Lung (tissue), 12 donors: Measurements from ENCODE around the gene RYK. TPM values are rescaled to one million over a fixed set of nuclear protein-coding genes. Genes with fewer than 3 reads are reported as not detected.

ENCODE experiments used
- ATAC-seq: fragments of 200-7000 bp; cut with Tn5 transposase; one replicate; pipeline ENCODE4 v1.9.1; 2020; ENCODE audit warnings: moderate number of reproducible peaks; ENCODE audit not compliant: insufficient read depth, low FRiP score
- DNase-seq, 3 donors: peaks; one replicate each; pipeline ENCODE4 v3.0.0-alpha.2; 2013 to 2017
- H3K27ac ChIP-seq, 2 donors: one replicate each; pipeline ENCODE4 v1.5.1; 2013; ENCODE audit warnings: mild to moderate bottlenecking in 2 of 2, moderate library complexity in 2 of 2, control low read depth in 1 of 2, inconsistent platforms in 1 of 2, low read depth in 1 of 2, low read length in 1 of 2
- H3K27me3 ChIP-seq, 3 donors: one replicate each; pipeline ENCODE4 v1.5.1; 2013; ENCODE audit warnings: low read length in 2 of 3; ENCODE audit not compliant: control insufficient read depth in 3 of 3, insufficient read depth in 3 of 3
- H3K36me3 ChIP-seq, 4 donors: one replicate each; pipeline ENCODE4 v1.5.1; 2013; ENCODE audit warnings: low read length in 4 of 4, mild to moderate bottlenecking in 1 of 4, moderate library complexity in 1 of 4; ENCODE audit not compliant: control insufficient read depth in 4 of 4, insufficient read depth in 4 of 4
- H3K4me1 ChIP-seq, 5 donors: one replicate each; pipeline ENCODE4 v1.5.1; 2013; ENCODE audit warnings: low read length in 5 of 5, mild to moderate bottlenecking in 2 of 5, moderate library complexity in 1 of 5; ENCODE audit not compliant: control insufficient read depth in 5 of 5, insufficient read depth in 5 of 5
- H3K4me3 ChIP-seq: one replicate; pipeline ENCODE4 v1.5.1; 2013; ENCODE audit warnings: mild to moderate bottlenecking, control low read depth, moderate library complexity
- H3K9ac ChIP-seq, 2 donors: one replicate each; pipeline ENCODE4 v1.5.1; 2013; ENCODE audit warnings: low read length in 2 of 2, control low read depth in 1 of 2; ENCODE audit not compliant: insufficient read depth in 1 of 2
- H3K9me3 ChIP-seq, 4 donors: one replicate each; pipeline ENCODE4 v1.5.1; 2013; ENCODE audit warnings: low read length in 3 of 4, mild to moderate bottlenecking in 1 of 4, moderate library complexity in 1 of 4; ENCODE audit not compliant: control insufficient read depth in 4 of 4, insufficient read depth in 3 of 4
- WGBS, 2 donors: extraction: QIAGEN DNeasy Blood & Tissue Kit; methylation state at CpG; one replicate each; pipeline ENCODE4 v1.1.7; 2013; 5-methylcytosine and 5-hydroxymethylcytosine counted together
- polyA plus RNA-seq, 2 donors: library from polyadenylated mRNA; stranded (reverse); fragments of 200-250 nt; gene quantifications; one replicate each; pipeline ENCODE4 v1.2.1, GENCODE V29; 2013
- total RNA-seq, 2 donors: library from RNA; depleted of rRNA in 1 of 2; stranded (reverse); fragments of >200 nt in 1 of 2; gene quantifications; one replicate each; pipeline ENCODE4 v1.2.1, GENCODE V29; 2014 to 2021
- TF ChIP-seq, protein P1 (sequence below): IDR thresholded peaks from 2 replicates; pipeline ENCODE4 v1.5.1; 2012; ENCODE audit warnings: mild to moderate bottlenecking; ENCODE audit errors: control extremely low read depth, extremely low read depth
- donor health status: control.
- donor health status: control.
- donor health status: Bipolar disorder and iron deficiency.
- donor health status: healthy.
- donor health status: DM: yes; HTN: yes; CAD: no.

The RYK gene
- total and polyA plus RNA-seq, 4 donors, result 22.1 to 132 (median 29.0) TPM

DNA sequence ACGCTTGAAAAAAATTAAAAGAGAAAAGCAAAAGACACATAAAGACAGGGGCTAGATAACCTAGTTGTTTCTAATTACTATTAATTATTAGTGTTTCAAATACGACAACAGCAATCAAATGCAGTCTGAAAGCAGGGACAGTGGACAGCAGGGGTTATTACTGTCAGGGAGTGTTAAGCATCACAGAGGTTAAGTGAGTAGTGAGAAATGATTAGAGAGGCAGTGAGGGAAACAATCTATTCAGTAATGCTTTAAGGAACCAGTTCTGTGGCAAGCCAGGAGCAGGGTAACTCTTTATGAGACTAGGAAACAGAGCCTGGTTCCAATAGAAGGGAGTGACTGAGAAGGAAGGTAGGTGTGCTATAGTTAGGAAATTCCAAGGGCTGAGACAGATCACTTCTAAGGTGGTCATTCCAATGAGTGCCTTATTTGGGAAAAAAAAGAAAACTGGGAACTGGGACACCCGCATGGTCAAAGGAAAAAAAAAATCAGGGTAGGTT, 15.0 kb downstream of the RYK start:
- H3K36me3 ChIP-seq, result no peaks in the 10 kb centered on the region
- no peak overlapping the region for H3K9ac ChIP-seq
- peaks cover 5 to 33% (median 19%) of the 10 kb centered on the region in 5 donors for H3K4me1 ChIP-seq
- no peaks in the 10 kb centered on the region for H3K9me3 ChIP-seq
- H3K4me3 ChIP-seq, result no peak overlapping the region
- WGBS, 2 donors, result 97% methylated on average over 3 of the region's 3 CpGs
- TF ChIP-seq, protein P1, sequence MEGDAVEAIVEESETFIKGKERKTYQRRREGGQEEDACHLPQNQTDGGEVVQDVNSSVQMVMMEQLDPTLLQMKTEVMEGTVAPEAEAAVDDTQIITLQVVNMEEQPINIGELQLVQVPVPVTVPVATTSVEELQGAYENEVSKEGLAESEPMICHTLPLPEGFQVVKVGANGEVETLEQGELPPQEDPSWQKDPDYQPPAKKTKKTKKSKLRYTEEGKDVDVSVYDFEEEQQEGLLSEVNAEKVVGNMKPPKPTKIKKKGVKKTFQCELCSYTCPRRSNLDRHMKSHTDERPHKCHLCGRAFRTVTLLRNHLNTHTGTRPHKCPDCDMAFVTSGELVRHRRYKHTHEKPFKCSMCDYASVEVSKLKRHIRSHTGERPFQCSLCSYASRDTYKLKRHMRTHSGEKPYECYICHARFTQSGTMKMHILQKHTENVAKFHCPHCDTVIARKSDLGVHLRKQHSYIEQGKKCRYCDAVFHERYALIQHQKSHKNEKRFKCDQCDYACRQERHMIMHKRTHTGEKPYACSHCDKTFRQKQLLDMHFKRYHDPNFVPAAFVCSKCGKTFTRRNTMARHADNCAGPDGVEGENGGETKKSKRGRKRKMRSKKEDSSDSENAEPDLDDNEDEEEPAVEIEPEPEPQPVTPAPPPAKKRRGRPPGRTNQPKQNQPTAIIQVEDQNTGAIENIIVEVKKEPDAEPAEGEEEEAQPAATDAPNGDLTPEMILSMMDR, result no peak
- ATAC-seq, result no peak
- H3K27me3 ChIP-seq, result no peaks in the 10 kb centered on the region
- DNase-seq, result no peak
- H3K27ac ChIP-seq, result peak overlapping the region in 1 of 2 donors; percentile 41

DNA sequence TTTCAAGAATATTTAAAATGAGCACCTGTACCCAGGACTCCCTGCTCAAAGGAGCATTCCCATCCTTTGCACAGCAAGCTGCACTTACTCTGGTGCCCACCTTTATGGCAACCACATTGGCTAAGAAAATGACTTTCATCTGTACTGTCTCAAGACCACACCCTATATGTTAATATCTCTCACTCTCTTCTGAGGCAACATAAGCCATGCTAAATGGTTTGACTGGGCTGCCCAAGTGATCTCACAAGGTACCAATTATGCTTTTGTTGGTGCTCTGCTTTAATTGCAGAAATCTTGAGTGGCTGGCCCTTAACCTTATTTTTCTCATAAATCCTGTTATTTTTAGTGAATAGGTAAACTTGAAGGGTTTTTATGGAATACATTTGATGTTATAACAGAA, 17.7 kb downstream of the RYK start:
- Histone ChIP-seq H3K4me3 (no peak overlapping the region), H3K36me3 (no peaks in the 10 kb centered on the region), H3K9ac (no peak overlapping the region), H3K9me3 (no peaks in the 10 kb centered on the region), H3K4me1 (peaks cover 0 to 22% (median 12%) of the 10 kb centered on the region in 5 donors), H3K27me3 (no peaks in the 10 kb centered on the region), H3K27ac (no peak overlapping the region)
- DNase-seq, result no peak
- no peak for ATAC-seq
- TF ChIP-seq, protein P1, result no peak

DNA sequence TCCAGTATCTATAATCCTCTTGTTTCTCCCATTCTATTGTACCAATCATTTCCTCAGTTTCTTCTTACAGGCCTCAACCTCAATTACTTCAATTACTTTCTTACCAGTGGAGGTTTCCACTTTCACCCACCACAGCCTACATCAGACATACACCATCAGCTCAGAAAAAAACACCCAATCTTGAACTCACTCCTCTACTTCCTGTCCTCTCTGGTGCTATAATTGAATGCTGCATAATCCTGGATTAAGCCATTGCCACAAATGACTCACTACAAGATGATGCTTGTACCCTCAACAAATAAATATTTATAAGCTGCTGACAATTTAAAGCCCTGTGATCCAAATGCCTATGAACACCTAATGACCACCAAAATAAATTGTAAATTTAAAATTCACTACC, 18.5 kb downstream of the RYK start:
- Histone ChIP-seq H3K4me1 (peaks cover 0 to 20% (median 11%) of the 10 kb centered on the region in 5 donors), H3K27ac (no peak overlapping the region), H3K9ac (no peak overlapping the region), H3K9me3 (no peaks in the 10 kb centered on the region), H3K36me3 (no peaks in the 10 kb centered on the region), H3K27me3 (no peaks in the 10 kb centered on the region), H3K4me3 (no peak overlapping the region)
- no peak for DNase-seq
- ATAC-seq, result no peak
- TF ChIP-seq, protein P1, result no peak

DNA sequence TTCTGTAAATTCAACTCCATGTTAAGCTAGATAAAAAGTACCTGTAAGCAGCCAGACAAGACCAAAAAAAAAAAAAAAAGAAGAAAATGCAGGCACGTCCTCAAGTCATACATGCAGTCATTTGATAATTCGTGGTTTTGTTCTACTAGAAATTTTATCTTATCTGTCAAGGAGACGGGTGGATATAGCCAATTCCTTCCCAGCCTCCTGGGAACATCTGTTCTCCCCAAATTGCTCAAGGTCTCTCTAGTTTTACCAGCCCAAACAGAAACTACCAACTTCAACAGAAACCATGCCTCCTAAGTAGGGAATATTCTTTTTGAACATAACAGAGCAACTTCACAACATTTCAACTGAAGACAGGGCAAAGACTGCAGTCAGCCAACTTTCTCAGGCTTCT, 19.5 kb downstream of the RYK start:
- no peak overlapping the region for H3K4me3 ChIP-seq
- TF ChIP-seq, protein P1, result no peak
- no peaks in the 10 kb centered on the region for H3K9me3 ChIP-seq
- 53 to 55% methylated on average over 3 of the region's 3 CpGs for WGBS, 2 donors
- no peak overlapping the region for H3K27ac ChIP-seq
- no peak for DNase-seq
- no peak overlapping the region for H3K9ac ChIP-seq
- H3K36me3 ChIP-seq, result no peaks in the 10 kb centered on the region
- peaks cover 0 to 17% (median 7%) of the 10 kb centered on the region in 5 donors for H3K4me1 ChIP-seq
- no peak for ATAC-seq
- no peaks in the 10 kb centered on the region for H3K27me3 ChIP-seq
